K562 (cell line): ENCODE results near the gene SCFD2. TPM values are rescaled to one million over a fixed set of nuclear protein-coding genes. Genes with fewer than 3 reads are reported as not detected.

Source experiments
- C11orf30 ChIP-seq: fragments of 450-650 bp; IDR thresholded peaks from 2 replicates; pipeline ENCODE4 v1.6.1; 2016; ENCODE audit warnings: low read depth, mild to moderate bottlenecking
- CBX2 ChIP-seq: fragments of 200-600 bp; sonication (generic); IDR thresholded peaks from one replicate; pipeline ENCODE4 v1.6.1; 2012; ENCODE audit warnings: mild to moderate bottlenecking, low read length, inconsistent platforms; ENCODE audit not compliant: insufficient read depth, poor library complexity, severe bottlenecking
- CBX3 ChIP-seq, 2 experiments: IDR thresholded peaks; 1 replicate in 1 of 2; 2 replicates in 1 of 2; pipeline ENCODE4 v1.6.1; 2012; ENCODE audit warnings: inconsistent platforms in 2 of 2, low read length in 2 of 2, borderline replicate concordance in 1 of 2, control low read depth in 1 of 2
- CXXC5 ChIP-seq: fragments of 250-450 bp; sonication (Bioruptor Pico); IDR thresholded peaks from 2 replicates; pipeline ENCODE4 v1.8.0; 2022; ENCODE audit warnings: inconsistent platforms, mild to moderate bottlenecking, moderate library complexity
- DMBX1 ChIP-seq: fragments of 250-450 bp; sonication (Bioruptor Pico); IDR thresholded peaks from 2 replicates; pipeline ENCODE4 v1.8.0; 2022; ENCODE audit warnings: inconsistent platforms, mild to moderate bottlenecking, moderate library complexity, borderline replicate concordance
- ETV1 ChIP-seq: fragments of 450-650 bp; conservative IDR thresholded peaks from 2 replicates; pipeline ENCODE4 v1.6.1; 2016; ENCODE audit warnings: missing genetic modification characterization, control low read depth, low read depth, missing compliant biosample characterization
- FOXP1 ChIP-seq: sonication (generic); formaldehyde crosslinking; IDR thresholded peaks from 2 replicates; pipeline ENCODE4 v1.8.0; 2022; ENCODE audit warnings: mild to moderate bottlenecking, missing genetic modification reagents
- MAFF ChIP-seq: IDR thresholded peaks from 2 replicates; pipeline ENCODE4 v1.6.1; 2012; ENCODE audit warnings: low read length, improper control_type of control experiment
- MAFK ChIP-seq: IDR thresholded peaks from 2 replicates; pipeline ENCODE4 v1.6.1; 2011; ENCODE audit warnings: low read length, improper control_type of control experiment
- NFXL1 ChIP-seq: fragments of 450-650 bp; formaldehyde crosslinking; IDR thresholded peaks from 2 replicates; pipeline ENCODE4 v1.4.0; 2021; ENCODE audit warnings: mild to moderate bottlenecking
- ZNF174 ChIP-seq: fragments of 250-450 bp; sonication (Bioruptor Pico); IDR thresholded peaks from 2 replicates; pipeline ENCODE4 v1.4.0; 2020; ENCODE audit warnings: mild to moderate bottlenecking
- ZNF24 ChIP-seq: fragments of 450-650 bp; IDR thresholded peaks from 2 replicates; pipeline ENCODE4 v1.6.1; 2016
- ZNF316 ChIP-seq: fragments of 450-650 bp; IDR thresholded peaks from 2 replicates; pipeline ENCODE4 v1.6.1; 2016
- polyA plus RNA-seq, 8 experiments: library from polyadenylated mRNA; depleted of rRNA in 4 of 8; stranded (reverse) in 5 of 8; unstranded in 3 of 8; fragments of >200 nt; fragmentation: Nextera tagmentation in 2 of 8; fragmentation: Illumina TruSeq in 1 of 8; extraction: Ambion mirVana in 2 of 8; extraction: Trizol in 1 of 8; gene quantifications; 2 replicates each; pipeline versions ENCODE4 v1.2.1 to v1.2.3, GENCODE V29; 2011 to 2014; ENCODE audit warnings: inconsistent platforms in 1 of 8, missing spikeins in 1 of 8
- total RNA-seq, 7 experiments: library from RNA; depleted of rRNA in 6 of 7; stranded (reverse); fragments of >200 nt in 6 of 7; fragmentation: Illumina TruSeq in 2 of 7; extraction: Trizol in 2 of 7; gene quantifications; 2 replicates each; pipeline versions ENCODE4 v1.2.1 to v1.2.3, GENCODE V29; 2011 to 2021; ENCODE audit warnings: low replicate concordance in 1 of 7
- TF ChIP-seq, protein P1 (sequence below): fragments of 200-800 bp; sonication (Bioruptor generic); IDR thresholded peaks from 2 replicates; pipeline ENCODE4 v1.6.1; 2016; ENCODE audit warnings: missing genetic modification characterization, missing compliant biosample characterization
- TF ChIP-seq, protein P2 (sequence below): fragments of 250-450 bp; sonication (Bioruptor Pico); IDR thresholded peaks from 2 replicates; pipeline ENCODE4 v1.5.0; 2020; ENCODE audit warnings: mild to moderate bottlenecking, borderline replicate concordance

SCFD2 gene
- total and polyA plus RNA-seq, 9 of the 15 experiments (the other 6 are each of a cell fraction or from before 2014, with no cell fraction given), result 5.7 to 30.3 (median 22.8) TPM

DNA sequence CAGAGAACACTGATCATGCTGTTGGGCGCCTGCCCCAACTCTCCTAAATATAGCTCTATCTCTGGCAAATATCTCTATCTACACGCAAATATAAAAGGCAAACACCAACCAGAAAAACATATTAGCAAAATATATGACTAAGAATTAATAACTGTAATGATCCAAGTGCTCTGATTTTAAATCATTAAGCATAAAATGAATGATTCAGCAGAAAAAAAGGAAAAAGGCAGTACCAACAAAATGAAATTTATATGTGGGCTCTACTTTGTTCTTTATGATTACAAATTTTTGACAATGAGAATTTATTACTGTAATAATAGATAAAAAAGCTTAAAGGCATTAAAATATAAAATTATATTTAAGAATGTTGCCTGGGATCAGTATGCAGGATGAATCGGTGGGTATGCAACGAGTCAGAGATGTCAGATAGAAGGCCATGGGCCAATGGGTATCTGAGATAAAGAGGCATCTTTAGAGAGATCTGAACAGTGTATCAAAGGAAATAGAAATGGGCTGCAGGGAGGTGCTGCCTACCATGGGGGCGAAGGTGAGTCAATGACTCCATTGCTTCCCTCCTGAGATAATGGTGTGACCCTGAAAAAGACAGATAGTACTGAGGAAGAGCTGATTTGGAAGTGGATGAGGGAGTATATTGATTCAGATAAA, 234.8 kb downstream of the SCFD2 start (continued):
- TF ChIP-seq, protein P1, sequence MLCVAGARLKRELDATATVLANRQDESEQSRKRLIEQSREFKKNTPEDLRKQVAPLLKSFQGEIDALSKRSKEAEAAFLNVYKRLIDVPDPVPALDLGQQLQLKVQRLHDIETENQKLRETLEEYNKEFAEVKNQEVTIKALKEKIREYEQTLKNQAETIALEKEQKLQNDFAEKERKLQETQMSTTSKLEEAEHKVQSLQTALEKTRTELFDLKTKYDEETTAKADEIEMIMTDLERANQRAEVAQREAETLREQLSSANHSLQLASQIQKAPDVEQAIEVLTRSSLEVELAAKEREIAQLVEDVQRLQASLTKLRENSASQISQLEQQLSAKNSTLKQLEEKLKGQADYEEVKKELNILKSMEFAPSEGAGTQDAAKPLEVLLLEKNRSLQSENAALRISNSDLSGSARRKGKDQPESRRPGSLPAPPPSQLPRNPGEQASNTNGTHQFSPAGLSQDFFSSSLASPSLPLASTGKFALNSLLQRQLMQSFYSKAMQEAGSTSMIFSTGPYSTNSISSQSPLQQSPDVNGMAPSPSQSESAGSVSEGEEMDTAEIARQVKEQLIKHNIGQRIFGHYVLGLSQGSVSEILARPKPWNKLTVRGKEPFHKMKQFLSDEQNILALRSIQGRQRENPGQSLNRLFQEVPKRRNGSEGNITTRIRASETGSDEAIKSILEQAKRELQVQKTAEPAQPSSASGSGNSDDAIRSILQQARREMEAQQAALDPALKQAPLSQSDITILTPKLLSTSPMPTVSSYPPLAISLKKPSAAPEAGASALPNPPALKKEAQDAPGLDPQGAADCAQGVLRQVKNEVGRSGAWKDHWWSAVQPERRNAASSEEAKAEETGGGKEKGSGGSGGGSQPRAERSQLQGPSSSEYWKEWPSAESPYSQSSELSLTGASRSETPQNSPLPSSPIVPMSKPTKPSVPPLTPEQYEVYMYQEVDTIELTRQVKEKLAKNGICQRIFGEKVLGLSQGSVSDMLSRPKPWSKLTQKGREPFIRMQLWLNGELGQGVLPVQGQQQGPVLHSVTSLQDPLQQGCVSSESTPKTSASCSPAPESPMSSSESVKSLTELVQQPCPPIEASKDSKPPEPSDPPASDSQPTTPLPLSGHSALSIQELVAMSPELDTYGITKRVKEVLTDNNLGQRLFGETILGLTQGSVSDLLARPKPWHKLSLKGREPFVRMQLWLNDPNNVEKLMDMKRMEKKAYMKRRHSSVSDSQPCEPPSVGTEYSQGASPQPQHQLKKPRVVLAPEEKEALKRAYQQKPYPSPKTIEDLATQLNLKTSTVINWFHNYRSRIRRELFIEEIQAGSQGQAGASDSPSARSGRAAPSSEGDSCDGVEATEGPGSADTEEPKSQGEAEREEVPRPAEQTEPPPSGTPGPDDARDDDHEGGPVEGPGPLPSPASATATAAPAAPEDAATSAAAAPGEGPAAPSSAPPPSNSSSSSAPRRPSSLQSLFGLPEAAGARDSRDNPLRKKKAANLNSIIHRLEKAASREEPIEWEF, result no peak
- no peak for TF ChIP-seq CBX2
- peak; percentile 33; the same call in 1 of the 2 replicates for TF ChIP-seq MAFK
- TF ChIP-seq CBX3 (IDR thresholded peaks at IDR 0.05; ENCODE audit: borderline replicate concordance in 1 of 2, low read length in 2 of 2), result no peak
- TF ChIP-seq CXXC5 (CRISPR knock-in tag), result no peak
- no peak for TF ChIP-seq DMBX1 (CRISPR knock-in tag)
- TF ChIP-seq ZNF316, result peak; percentile 87
- peak; percentile 77 for TF ChIP-seq C11orf30
- no peak for TF ChIP-seq ETV1
- TF ChIP-seq FOXP1 (CRISPR knock-in tag), result no peak
- TF ChIP-seq, protein P2, sequence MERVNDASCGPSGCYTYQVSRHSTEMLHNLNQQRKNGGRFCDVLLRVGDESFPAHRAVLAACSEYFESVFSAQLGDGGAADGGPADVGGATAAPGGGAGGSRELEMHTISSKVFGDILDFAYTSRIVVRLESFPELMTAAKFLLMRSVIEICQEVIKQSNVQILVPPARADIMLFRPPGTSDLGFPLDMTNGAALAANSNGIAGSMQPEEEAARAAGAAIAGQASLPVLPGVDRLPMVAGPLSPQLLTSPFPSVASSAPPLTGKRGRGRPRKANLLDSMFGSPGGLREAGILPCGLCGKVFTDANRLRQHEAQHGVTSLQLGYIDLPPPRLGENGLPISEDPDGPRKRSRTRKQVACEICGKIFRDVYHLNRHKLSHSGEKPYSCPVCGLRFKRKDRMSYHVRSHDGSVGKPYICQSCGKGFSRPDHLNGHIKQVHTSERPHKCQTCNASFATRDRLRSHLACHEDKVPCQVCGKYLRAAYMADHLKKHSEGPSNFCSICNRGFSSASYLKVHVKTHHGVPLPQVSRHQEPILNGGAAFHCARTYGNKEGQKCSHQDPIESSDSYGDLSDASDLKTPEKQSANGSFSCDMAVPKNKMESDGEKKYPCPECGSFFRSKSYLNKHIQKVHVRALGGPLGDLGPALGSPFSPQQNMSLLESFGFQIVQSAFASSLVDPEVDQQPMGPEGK (CRISPR knock-in tag), result no peak
- TF ChIP-seq ZNF174 (CRISPR knock-in tag), result no peak
- TF ChIP-seq NFXL1 (CRISPR knock-in tag), result no peak
- peak; percentile 50; the same call in 1 of the 2 replicates for TF ChIP-seq MAFF
- no peak for TF ChIP-seq ZNF24
